ENCODE measurements around the gene TTLL11.

Gene TTLL11

DNA sequence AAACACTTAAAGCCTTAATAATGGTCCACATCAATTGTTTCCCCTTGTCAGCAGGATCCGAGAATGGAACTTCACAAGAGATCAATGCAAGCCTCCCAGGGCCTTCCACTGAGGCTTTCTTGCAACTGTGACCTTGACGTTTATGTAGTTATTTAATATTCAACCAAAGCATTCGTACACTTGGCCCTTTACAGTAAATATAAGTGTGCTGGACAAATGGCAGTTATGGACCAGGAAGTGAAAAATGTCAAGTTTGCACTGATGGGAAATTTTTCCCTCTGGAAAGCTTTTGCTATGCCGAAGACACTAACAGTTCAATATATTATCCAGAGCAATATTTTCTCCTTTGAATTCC, 101.8 kb downstream of the TTLL11 start:
- no peaks in the 10 kb centered on the region for H3K9me3 ChIP-seq
- H3K4me1 ChIP-seq (ENCODE audit: control insufficient read depth in 1 of 2, insufficient read depth in 1 of 2, low read depth in 1 of 2, low read length in 1 of 2), result no peaks in the 10 kb centered on the region
- no peaks in the 10 kb centered on the region for H3K27me3 ChIP-seq
- TF ChIP-seq, protein P1, sequence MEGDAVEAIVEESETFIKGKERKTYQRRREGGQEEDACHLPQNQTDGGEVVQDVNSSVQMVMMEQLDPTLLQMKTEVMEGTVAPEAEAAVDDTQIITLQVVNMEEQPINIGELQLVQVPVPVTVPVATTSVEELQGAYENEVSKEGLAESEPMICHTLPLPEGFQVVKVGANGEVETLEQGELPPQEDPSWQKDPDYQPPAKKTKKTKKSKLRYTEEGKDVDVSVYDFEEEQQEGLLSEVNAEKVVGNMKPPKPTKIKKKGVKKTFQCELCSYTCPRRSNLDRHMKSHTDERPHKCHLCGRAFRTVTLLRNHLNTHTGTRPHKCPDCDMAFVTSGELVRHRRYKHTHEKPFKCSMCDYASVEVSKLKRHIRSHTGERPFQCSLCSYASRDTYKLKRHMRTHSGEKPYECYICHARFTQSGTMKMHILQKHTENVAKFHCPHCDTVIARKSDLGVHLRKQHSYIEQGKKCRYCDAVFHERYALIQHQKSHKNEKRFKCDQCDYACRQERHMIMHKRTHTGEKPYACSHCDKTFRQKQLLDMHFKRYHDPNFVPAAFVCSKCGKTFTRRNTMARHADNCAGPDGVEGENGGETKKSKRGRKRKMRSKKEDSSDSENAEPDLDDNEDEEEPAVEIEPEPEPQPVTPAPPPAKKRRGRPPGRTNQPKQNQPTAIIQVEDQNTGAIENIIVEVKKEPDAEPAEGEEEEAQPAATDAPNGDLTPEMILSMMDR (IDR thresholded peaks at IDR 0.05), result no peak
- H3K27ac ChIP-seq, result no peak overlapping the region
- H3K4me3 ChIP-seq (ENCODE audit: low read depth in 1 of 2, low read length in 1 of 2), result no peak overlapping the region
- H3K36me3 ChIP-seq, result no peaks in the 10 kb centered on the region

DNA sequence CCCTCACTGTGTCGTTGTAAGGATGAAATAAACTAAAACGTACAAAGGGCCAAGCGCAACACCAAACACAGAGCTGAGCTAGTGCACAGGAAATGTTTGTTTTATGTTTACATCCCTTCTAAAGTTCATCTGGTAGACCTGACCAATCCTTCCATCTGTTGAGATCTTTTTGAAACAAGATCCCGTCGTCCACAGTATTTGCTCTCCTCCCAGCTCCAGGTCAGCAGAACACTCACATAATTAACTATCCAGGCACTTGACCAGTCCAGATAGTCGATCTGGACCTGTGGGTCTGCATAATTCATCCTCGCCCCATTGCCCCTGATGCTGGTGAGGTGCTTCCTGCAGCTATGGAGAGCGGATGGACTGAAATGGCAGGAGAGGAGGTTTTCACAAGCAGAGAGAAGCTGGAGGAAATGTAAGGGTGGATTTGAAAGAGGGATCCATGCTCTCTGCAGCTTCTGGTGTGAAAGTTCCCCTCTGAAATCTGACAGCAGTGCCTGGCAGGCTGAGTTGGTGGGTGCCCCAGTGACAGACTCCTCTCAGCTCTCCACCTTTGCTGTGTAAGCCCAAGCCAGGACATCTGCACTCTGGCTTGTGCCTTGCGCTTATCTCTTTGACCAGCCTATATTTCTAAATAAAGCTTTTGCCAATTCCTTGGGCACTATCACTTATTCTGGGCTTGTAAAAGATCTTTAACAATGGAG, 102.4 kb downstream of the TTLL11 start:
- Histone ChIP-seq H3K9me3 (no peaks in the 10 kb centered on the region), H3K36me3 (no peaks in the 10 kb centered on the region), H3K4me3 (ENCODE audit: low read depth in 1 of 2, low read length in 1 of 2) (no peak overlapping the region), H3K27me3 (no peaks in the 10 kb centered on the region), H3K4me1 (ENCODE audit: control insufficient read depth in 1 of 2, insufficient read depth in 1 of 2, low read depth in 1 of 2, low read length in 1 of 2) (no peaks in the 10 kb centered on the region), H3K27ac (no peak overlapping the region)
- TF ChIP-seq, protein P1 (IDR thresholded peaks at IDR 0.05), result no peak

DNA sequence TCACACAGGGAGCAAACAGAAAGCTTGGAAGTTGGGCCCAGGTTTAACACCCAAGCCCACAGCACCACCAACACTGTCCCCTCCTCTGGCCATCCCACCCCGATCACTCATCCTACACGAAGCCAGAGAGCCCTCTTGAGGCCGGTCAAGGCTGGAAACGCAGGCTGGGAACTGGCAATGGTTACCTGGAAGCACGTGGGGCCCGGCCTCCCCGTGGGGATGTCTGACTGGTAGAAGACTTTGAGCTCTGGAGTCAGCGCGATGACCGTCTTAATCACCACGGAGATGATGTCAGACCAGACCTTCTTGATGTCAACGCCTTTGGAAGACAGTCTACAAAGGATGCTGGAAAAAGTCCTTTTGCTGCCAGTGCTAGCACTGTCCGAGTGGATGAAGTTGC, 104.1 kb downstream of the TTLL11 start:
- TF ChIP-seq, protein P1 (IDR thresholded peaks at IDR 0.05), result no peak
- Histone ChIP-seq H3K27me3 (no peaks in the 10 kb centered on the region), H3K4me1 (ENCODE audit: control insufficient read depth in 1 of 2, insufficient read depth in 1 of 2, low read depth in 1 of 2, low read length in 1 of 2) (no peaks in the 10 kb centered on the region), H3K27ac (no peak overlapping the region), H3K36me3 (no peaks in the 10 kb centered on the region), H3K9me3 (no peaks in the 10 kb centered on the region), H3K4me3 (ENCODE audit: low read depth in 1 of 2, low read length in 1 of 2) (no peak overlapping the region)

DNA sequence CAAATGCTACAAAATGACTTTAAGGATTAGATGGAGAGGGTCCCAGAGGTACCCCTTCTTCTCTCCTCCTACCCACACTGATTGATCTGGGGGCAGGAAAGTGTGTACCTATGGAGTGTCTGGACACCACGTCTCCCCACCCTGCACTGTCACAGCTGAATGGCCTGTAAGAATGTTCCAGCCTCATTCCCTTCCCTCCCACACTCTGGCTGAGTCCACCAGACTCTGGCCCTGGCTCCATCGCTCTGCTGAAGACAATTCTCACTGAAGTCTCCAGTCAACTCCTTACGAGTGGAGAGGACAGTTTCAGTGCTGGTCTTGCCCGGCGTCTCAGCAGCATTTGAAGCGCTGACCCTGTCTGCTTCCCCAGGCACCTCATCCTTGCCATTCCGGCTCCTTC, 105.8 kb downstream of the TTLL11 start:
- H3K36me3 ChIP-seq, result no peaks in the 10 kb centered on the region
- TF ChIP-seq, protein P1 (IDR thresholded peaks at IDR 0.05), result no peak
- H3K27me3 ChIP-seq, result no peaks in the 10 kb centered on the region
- no peak overlapping the region for H3K4me3 ChIP-seq (ENCODE audit: low read depth in 1 of 2, low read length in 1 of 2)
- no peaks in the 10 kb centered on the region for H3K9me3 ChIP-seq
- H3K4me1 ChIP-seq (ENCODE audit: control insufficient read depth in 1 of 2, insufficient read depth in 1 of 2, low read depth in 1 of 2, low read length in 1 of 2), result no peaks in the 10 kb centered on the region
- no peak overlapping the region for H3K27ac ChIP-seq

DNA sequence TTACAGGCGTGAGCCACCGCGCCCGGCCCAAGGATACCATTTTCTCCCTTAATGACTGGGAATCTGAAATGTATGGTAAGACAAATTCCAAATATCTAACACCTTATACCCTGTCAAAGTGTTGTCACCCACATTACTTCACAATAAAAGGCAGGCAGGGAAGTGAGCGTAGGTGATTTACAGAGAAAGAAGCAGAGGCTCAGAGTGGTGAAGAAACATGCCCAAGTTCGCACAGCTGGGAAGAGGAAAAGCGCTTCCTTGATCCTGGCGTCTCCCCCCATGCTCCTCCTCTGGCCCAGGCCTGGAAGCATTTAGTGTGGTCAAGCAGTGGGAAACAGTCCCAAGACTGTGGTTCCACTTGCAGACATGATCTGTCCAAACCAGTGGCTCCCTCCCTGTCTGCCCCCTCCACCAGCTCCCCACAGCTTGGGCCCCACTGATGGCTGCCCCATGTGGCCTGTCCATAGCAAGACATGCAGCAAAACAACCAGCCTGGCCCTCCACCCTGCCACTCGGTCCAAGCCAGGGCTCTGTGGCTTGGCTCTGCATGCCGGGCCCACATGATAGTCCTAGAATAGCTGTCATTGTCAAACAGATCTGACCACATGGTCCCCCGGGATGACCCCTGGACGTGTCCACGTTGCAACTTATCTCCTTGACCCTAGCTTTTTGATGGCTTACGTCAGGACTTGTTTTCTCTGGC, 107.2 kb downstream of the TTLL11 start:
- Histone ChIP-seq H3K27me3 (no peaks in the 10 kb centered on the region), H3K27ac (no peak overlapping the region)

More for the DNA sequence above, 107.2 kb downstream of the TTLL11 start:
- TF ChIP-seq, protein P1 (IDR thresholded peaks at IDR 0.05), result no peak
- no peak overlapping the region for H3K4me3 ChIP-seq (ENCODE audit: low read depth in 1 of 2, low read length in 1 of 2)
- H3K4me1 ChIP-seq (ENCODE audit: control insufficient read depth in 1 of 2, insufficient read depth in 1 of 2, low read depth in 1 of 2, low read length in 1 of 2), result no peaks in the 10 kb centered on the region
- H3K9me3 ChIP-seq, result no peaks in the 10 kb centered on the region
- no peaks in the 10 kb centered on the region for H3K36me3 ChIP-seq
